Esophagus muscularis mucosa (tissue), 4 donors: ENCODE data around the gene ABCC5.

ENCODE experiments used
- CTCF ChIP-seq, 3 experiments: fragments of 200-600 bp in 2 of 3; fragments of 450-650 bp in 1 of 3; sonication (generic) in 2 of 3; IDR thresholded peaks; one replicate each; pipeline ENCODE4 v1.5.1; 2017 to 2019; ENCODE audit warnings: antibody characterized with exemption in 3 of 3, mild to moderate bottlenecking in 2 of 3, moderate library complexity in 1 of 3
- EP300 ChIP-seq: sonication (generic); formaldehyde crosslinking; IDR thresholded peaks from one replicate; pipeline ENCODE4 v1.6.1; 2017; ENCODE audit warnings: antibody characterized with exemption
- POLR2A ChIP-seq: fragments of 450-650 bp; IDR thresholded peaks from one replicate; pipeline ENCODE4 v1.6.1; 2017; ENCODE audit warnings: antibody characterized with exemption, moderate library complexity, mild to moderate bottlenecking, low read depth
- POLR2AphosphoS5 ChIP-seq, 2 donors: sonication (generic); formaldehyde crosslinking; IDR thresholded peaks; one replicate each; pipeline ENCODE4 v1.6.1; 2017; ENCODE audit warnings: antibody characterized with exemption in 2 of 2

DNA sequence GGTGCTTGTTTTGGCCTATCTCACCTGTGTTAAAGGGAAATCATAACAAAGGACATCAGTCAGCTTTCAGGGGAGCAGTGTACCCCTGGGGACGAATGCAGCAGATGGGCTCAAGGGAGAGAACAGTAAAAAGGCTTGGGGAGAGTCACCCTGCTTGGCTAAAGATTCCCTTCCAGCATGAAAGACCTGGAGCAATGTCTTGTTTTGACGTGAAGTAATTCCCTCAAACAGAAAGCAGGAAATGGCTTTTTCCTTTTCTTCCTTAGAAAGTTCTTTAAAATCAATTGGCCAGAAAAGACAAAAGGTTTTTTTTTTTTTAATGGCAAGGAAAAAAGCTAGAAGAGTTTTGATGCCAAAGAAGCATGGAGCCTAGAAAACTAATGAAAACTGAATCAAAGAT, 76.5 kb downstream of the ABCC5 start:
- TF ChIP-seq POLR2A (no peak), CTCF (IDR thresholded peaks at IDR 0.05) (no peak), EP300 (no peak), POLR2AphosphoS5 (IDR thresholded peaks at IDR 0.05) (no peak)
